ENCODE data around the gene NFIC. TPM values are rescaled to one million over a fixed set of nuclear protein-coding genes. Genes with fewer than 3 reads are reported as not detected.
"Not testable (repeated sequence)": the region's sequence is repeated elsewhere in the genome, so short reads cannot be mapped to it uniquely, and the experiment has no call there.

The NFIC gene
- total RNA-seq, 1 experiment from 2014 or later: 75.6 TPM

- no peaks in the 10 kb centered on the region for H3K27me3 ChIP-seq (ENCODE audit: insufficient read depth, low read depth)
- DNase-seq: no peak
- H3K36me3 ChIP-seq (ENCODE audit: low read depth): no peaks in the 10 kb centered on the region
- H3K9me2 ChIP-seq (ENCODE audit: insufficient read depth): no peaks in the 10 kb centered on the region
- no TSS peak for BruUV-seq (replicated peaks)
- no peaks in the 10 kb centered on the region for H3K79me2 ChIP-seq (ENCODE audit: low read depth)
- POLR2A ChIA-PET (ENCODE audit: unreplicated experiment): no interaction called here
- TF ChIP-seq CTCF (conservative IDR thresholded peaks at IDR 0.05): no peak
- no peak for TF ChIP-seq EZH2 (IDR thresholded peaks at IDR 0.05; ENCODE audit: low read depth)
- H4K20me1 ChIP-seq (ENCODE audit: insufficient read depth): no peaks in the 10 kb centered on the region
- H3K4me1 ChIP-seq (replicated peaks; ENCODE audit: insufficient read depth): no peaks in the 10 kb centered on the region
- intact Hi-C loops (cut with micrococcal nuclease; ENCODE audit: unreplicated experiment): no loop called here
- H3K9me3 ChIP-seq (ENCODE audit: insufficient read depth, low read depth): no peaks in the 10 kb centered on the region
- H3K4me3 ChIP-seq: no peak overlapping the region
- no peak overlapping the region for H3K4me2 ChIP-seq
- H2AFZ ChIP-seq: no peak overlapping the region
- CTCF ChIA-PET: no interaction called here
- H3K27ac ChIP-seq: no peak overlapping the region
- peaks cover 5% of the 10 kb centered on the region; the same call in 1 of the 2 replicates for H3F3A ChIP-seq (ENCODE audit: insufficient read depth, low read depth)
These were observed 19.6 kb upstream of the NFIC start for GRCh38 chr19:3346677-3347353.

GRCh38 chr19:3348042-3348441 is 18.3 kb upstream of the NFIC start:
- no peaks in the 10 kb centered on the region for H3K27me3 ChIP-seq (ENCODE audit: insufficient read depth, low read depth)
- H3K4me3 ChIP-seq: no peak overlapping the region
- H3K4me1 ChIP-seq (replicated peaks; ENCODE audit: insufficient read depth): no peaks in the 10 kb centered on the region
- H3K36me3 ChIP-seq (ENCODE audit: low read depth): no peaks in the 10 kb centered on the region
- intact Hi-C loops (cut with micrococcal nuclease; ENCODE audit: unreplicated experiment): no loop called here
- no peak for TF ChIP-seq CTCF (conservative IDR thresholded peaks at IDR 0.05)
- no peak for TF ChIP-seq EZH2 (IDR thresholded peaks at IDR 0.05; ENCODE audit: low read depth)
- no peak overlapping the region for H3K27ac ChIP-seq
- no peak overlapping the region for H2AFZ ChIP-seq
- no peaks in the 10 kb centered on the region for H3K9me3 ChIP-seq (ENCODE audit: insufficient read depth, low read depth)
- POLR2A ChIA-PET (ENCODE audit: unreplicated experiment): no interaction called here
- peaks cover 5% of the 10 kb centered on the region; the same call in 1 of the 2 replicates for H3F3A ChIP-seq (ENCODE audit: insufficient read depth, low read depth)
- H3K9me2 ChIP-seq (ENCODE audit: insufficient read depth): no peaks in the 10 kb centered on the region
- no peaks in the 10 kb centered on the region for H4K20me1 ChIP-seq (ENCODE audit: insufficient read depth)
- CTCF ChIA-PET: interaction anchor here (0.5 to 0.6 kb wide), 2 partner anchors 10 to 13 kb away, joined by 3 to 4 read pairs; no protein-coding TSS in a partner anchor
- no peaks in the 10 kb centered on the region for H3K79me2 ChIP-seq (ENCODE audit: low read depth)
- no peak for DNase-seq
- no peak overlapping the region for H3K4me2 ChIP-seq
- BruUV-seq (replicated peaks): no TSS peak

GRCh38 chr19:3348469-3348868 is 17.9 kb upstream of the NFIC start:
- DNase-seq; intact Hi-C loops (cut with micrococcal nuclease; ENCODE audit: unreplicated experiment): not testable (repeated sequence)

More at GRCh38 chr19:3348469-3348868, 17.9 kb upstream of the NFIC start:
- H3K9me2 ChIP-seq (ENCODE audit: insufficient read depth); H3K9me3 ChIP-seq (ENCODE audit: insufficient read depth, low read depth); H3K79me2 ChIP-seq (ENCODE audit: low read depth); H4K20me1 ChIP-seq (ENCODE audit: insufficient read depth); H3K27ac ChIP-seq; H3K4me3 ChIP-seq; BruUV-seq (replicated peaks); H3K27me3 ChIP-seq (ENCODE audit: insufficient read depth, low read depth); H3K36me3 ChIP-seq (ENCODE audit: low read depth); POLR2A ChIA-PET (ENCODE audit: unreplicated experiment); H3K4me1 ChIP-seq (replicated peaks; ENCODE audit: insufficient read depth); H2AFZ ChIP-seq; H3K4me2 ChIP-seq; H3F3A ChIP-seq (ENCODE audit: insufficient read depth, low read depth): not testable (repeated sequence)
- CTCF ChIA-PET: interaction anchor here (0.5 to 0.6 kb wide), 2 partner anchors 10 to 13 kb away, joined by 3 to 4 read pairs; no protein-coding TSS in a partner anchor
